Upper lobe of left lung (tissue), 6 donors: ENCODE measurements around the gene CARD10. TPM values are rescaled to one million over a fixed set of nuclear protein-coding genes. Genes with fewer than 3 reads are reported as not detected.
A peak's percentile ranks its signal among the peaks of the same experiment; 100 is the strongest.

Experiments
- ATAC-seq, 2 donors: fragments of 200-7000 bp; cut with Tn5 transposase; one replicate each; pipeline ENCODE4 v1.9.1; 2022; ENCODE audit warnings: mild to moderate bottlenecking in 2 of 2, moderate library complexity in 2 of 2; ENCODE audit not compliant: low FRiP score in 2 of 2
- DNase-seq, 2 donors: peaks; one replicate each; pipeline ENCODE4 v3.0.0-alpha.2; 2019 to 2020
- H3K27ac ChIP-seq, 4 donors: fragments of 200-600 bp; sonication (generic); one replicate each; pipeline ENCODE4 v1.5.1; 2016 to 2019
- H3K27me3 ChIP-seq, 4 donors: fragments of 200-600 bp; sonication (generic); one replicate each; pipeline ENCODE4 v1.5.1; 2017 to 2019
- H3K36me3 ChIP-seq, 4 donors: fragments of 200-600 bp; sonication (generic); one replicate each; pipeline ENCODE4 v1.5.1; 2016 to 2019
- H3K4me1 ChIP-seq, 4 donors: fragments of 200-600 bp; sonication (generic); one replicate each; pipeline ENCODE4 v1.5.1; 2018 to 2019
- H3K4me3 ChIP-seq, 4 donors: fragments of 200-600 bp; sonication (generic); one replicate each; pipeline ENCODE4 v1.5.1; 2017 to 2019; ENCODE audit warnings: mild to moderate bottlenecking in 2 of 4, moderate library complexity in 1 of 4
- H3K9me3 ChIP-seq, 4 donors: fragments of 200-600 bp; sonication (generic); one replicate each; pipeline ENCODE4 v1.5.1; 2018 to 2019
- EP300 ChIP-seq, 4 donors: sonication (generic); formaldehyde crosslinking; IDR thresholded peaks; one replicate each; pipeline ENCODE4 v1.5.1; 2017; ENCODE audit warnings: antibody characterized with exemption in 4 of 4, control low read depth in 2 of 4
- POLR2A ChIP-seq, 4 donors: fragments of 450-650 bp; IDR thresholded peaks; one replicate each; pipeline ENCODE4 v1.5.1; 2016 to 2017; ENCODE audit warnings: antibody characterized with exemption in 4 of 4, mild to moderate bottlenecking in 2 of 4
- POLR2AphosphoS5 ChIP-seq, 2 donors: sonication (generic); formaldehyde crosslinking; IDR thresholded peaks; one replicate each; pipeline ENCODE4 v1.5.1; 2017; ENCODE audit warnings: antibody characterized with exemption in 2 of 2
- WGBS, 2 donors: methylation state at CpG; one replicate each; pipeline ENCODE4 v1.1.5; 2017 to 2018; 5-methylcytosine and 5-hydroxymethylcytosine counted together
- total RNA-seq, 6 donors: library from RNA; depleted of rRNA in 4 of 6; stranded (reverse); fragments of >200 nt in 4 of 6; gene quantifications; one replicate each; pipeline versions ENCODE4 v1.1.0 to v1.2.1, GENCODE V29; 2016 to 2021
- TF ChIP-seq, protein P1 (sequence below), 6 experiments: fragments of 450-650 bp in 4 of 6; fragments of 200-600 bp in 2 of 6; sonication (generic) in 2 of 6; IDR thresholded peaks; one replicate each; pipeline ENCODE4 v1.5.1; 2016 to 2019; ENCODE audit warnings: antibody characterized with exemption in 6 of 6
- donor health status: DM: no; HTN: no; CAD: no; lungs with moderate emphysema.
- donor health status: DM: no; HTN: yes; CAD: no; lungs with severe emphysema.

Gene CARD10
- total RNA-seq, 6 donors from 2014 or later = 6.2 to 19.8 (median 13.6) TPM

DNA sequence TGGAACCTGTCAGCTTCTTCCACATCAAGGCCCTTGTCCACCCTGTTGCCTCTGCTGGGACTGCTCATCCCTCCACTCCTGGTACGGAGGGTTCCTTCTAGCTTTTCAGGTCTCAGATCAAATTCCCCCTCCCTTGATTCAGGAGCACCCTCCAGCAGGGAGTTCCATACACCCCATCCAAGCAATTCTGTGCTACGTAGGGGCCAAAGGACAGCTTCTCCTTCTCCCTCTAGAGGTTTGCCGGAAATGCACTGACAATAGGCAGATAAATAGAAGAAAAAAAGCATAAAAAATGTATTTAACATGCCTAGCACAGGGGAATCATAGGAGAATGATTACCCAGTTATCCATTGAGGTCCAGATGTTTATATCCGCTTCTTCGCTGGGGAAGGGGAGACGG lies 3.3 kb upstream of the CARD10 start:
- H3K9me3 ChIP-seq = no peaks in the 10 kb centered on the region
- 85 to 96% methylated on average over 6 of the region's 6 CpGs for WGBS, 2 donors

GRCh38 chr22:37521236-37521739 lies 2.1 kb upstream of the CARD10 start:
- Histone ChIP-seq H3K4me1 (peaks cover 14 to 29% (median 21%) of the 10 kb centered on the region in 4 donors), H3K27me3 (peaks cover 0 to 14% (median 3%) of the 10 kb centered on the region in 4 donors), H3K27ac (no peak overlapping the region), H3K4me3 (no peak overlapping the region), H3K36me3 (no peaks in the 10 kb centered on the region), H3K9me3 (no peaks in the 10 kb centered on the region)
- TF ChIP-seq EP300 (IDR thresholded peaks at IDR 0.05) (no peak), POLR2AphosphoS5 (IDR thresholded peaks at IDR 0.05) (no peak), POLR2A (IDR thresholded peaks at IDR 0.05) (no peak)
- TF ChIP-seq, protein P1, sequence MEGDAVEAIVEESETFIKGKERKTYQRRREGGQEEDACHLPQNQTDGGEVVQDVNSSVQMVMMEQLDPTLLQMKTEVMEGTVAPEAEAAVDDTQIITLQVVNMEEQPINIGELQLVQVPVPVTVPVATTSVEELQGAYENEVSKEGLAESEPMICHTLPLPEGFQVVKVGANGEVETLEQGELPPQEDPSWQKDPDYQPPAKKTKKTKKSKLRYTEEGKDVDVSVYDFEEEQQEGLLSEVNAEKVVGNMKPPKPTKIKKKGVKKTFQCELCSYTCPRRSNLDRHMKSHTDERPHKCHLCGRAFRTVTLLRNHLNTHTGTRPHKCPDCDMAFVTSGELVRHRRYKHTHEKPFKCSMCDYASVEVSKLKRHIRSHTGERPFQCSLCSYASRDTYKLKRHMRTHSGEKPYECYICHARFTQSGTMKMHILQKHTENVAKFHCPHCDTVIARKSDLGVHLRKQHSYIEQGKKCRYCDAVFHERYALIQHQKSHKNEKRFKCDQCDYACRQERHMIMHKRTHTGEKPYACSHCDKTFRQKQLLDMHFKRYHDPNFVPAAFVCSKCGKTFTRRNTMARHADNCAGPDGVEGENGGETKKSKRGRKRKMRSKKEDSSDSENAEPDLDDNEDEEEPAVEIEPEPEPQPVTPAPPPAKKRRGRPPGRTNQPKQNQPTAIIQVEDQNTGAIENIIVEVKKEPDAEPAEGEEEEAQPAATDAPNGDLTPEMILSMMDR (IDR thresholded peaks at IDR 0.05) = no peak
- ATAC-seq (no peak), DNase-seq (no peak)
- WGBS, 2 donors = 52 to 56% methylated on average over 13 to 14 of the region's 14 CpGs

More for the DNA sequence above, 3.3 kb upstream of the CARD10 start:
- Histone ChIP-seq H3K36me3 (no peaks in the 10 kb centered on the region), H3K4me1 (peaks cover 14 to 29% (median 21%) of the 10 kb centered on the region in 4 donors), H3K4me3 (no peak overlapping the region), H3K27me3 (peaks cover 0 to 14% (median 3%) of the 10 kb centered on the region in 4 donors), H3K27ac (no peak overlapping the region)
- TF ChIP-seq EP300 (IDR thresholded peaks at IDR 0.05) = no peak
- TF ChIP-seq POLR2AphosphoS5 (IDR thresholded peaks at IDR 0.05) = no peak
- TF ChIP-seq, protein P1 (IDR thresholded peaks at IDR 0.05) = no peak
- TF ChIP-seq POLR2A (IDR thresholded peaks at IDR 0.05) = no peak
- no peak for DNase-seq
- no peak for ATAC-seq

GRCh38 chr22:37520776-37521191 lies 1.6 kb upstream of the CARD10 start:
- TF ChIP-seq, protein P1 (IDR thresholded peaks at IDR 0.05) = no peak
- TF ChIP-seq POLR2A (IDR thresholded peaks at IDR 0.05) = no peak
- TF ChIP-seq POLR2AphosphoS5 (IDR thresholded peaks at IDR 0.05) = no peak
- no peak for TF ChIP-seq EP300 (IDR thresholded peaks at IDR 0.05)
- Histone ChIP-seq H3K4me3 (no peak overlapping the region), H3K27ac (no peak overlapping the region), H3K9me3 (no peaks in the 10 kb centered on the region), H3K4me1 (peaks cover 14 to 29% (median 21%) of the 10 kb centered on the region in 4 donors), H3K27me3 (peaks cover 0 to 14% (median 3%) of the 10 kb centered on the region in 4 donors), H3K36me3 (peaks cover 0 to 4% (median 0%) of the 10 kb centered on the region in 4 donors)
- no peak for ATAC-seq
- DNase-seq = no peak
- WGBS, 2 donors = 57 to 65% methylated on average over 10 of the region's 10 CpGs

DNA sequence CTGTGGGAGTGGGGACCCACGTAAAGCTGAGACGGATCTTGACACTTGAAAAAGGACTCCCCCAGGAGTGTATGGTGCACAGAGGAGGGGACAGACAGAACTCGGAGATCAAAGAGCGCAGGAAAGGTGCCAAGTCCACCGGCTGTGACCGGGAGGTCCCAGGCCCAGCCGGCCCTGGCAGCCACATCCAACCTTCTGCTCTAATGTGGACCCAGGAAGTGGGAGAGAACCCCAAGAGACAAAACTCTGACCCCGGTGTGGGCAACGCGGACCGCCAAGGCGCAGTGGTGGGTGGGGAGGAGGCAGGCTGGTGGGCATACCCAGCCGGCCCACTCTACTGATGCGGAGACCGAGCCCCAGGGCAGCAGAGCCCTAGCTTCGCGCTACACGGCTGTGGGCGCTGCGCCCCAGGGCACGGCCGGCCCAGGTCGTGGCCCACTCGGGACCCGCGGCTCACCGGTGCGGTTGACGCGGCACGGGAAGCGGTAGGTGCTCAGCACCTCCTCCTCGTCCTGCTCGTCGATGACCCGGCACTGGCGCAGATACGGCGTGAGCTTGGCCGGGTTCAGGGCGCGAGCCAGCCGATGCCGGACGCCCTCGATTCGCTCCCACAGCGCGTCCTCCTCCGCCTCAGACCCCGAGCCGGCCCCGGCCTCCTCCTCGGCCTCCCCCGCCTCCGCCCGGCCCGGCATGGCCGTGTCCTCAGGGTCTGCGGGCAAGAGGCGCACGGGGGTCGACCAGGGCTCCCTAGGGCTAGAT lies 527 bp downstream of the CARD10 start:
- DNase-seq (no peak), ATAC-seq (peak in 1 of 2 donors; percentile 51)
- H3K27me3 ChIP-seq = peaks cover 0 to 14% (median 3%) of the 10 kb centered on the region in 4 donors
- H3K4me3 ChIP-seq = peak overlapping the region; percentile 60 to 79 (median 72)
- no peaks in the 10 kb centered on the region for H3K9me3 ChIP-seq
- WGBS, 2 donors = 39 to 58% methylated on average over 7 to 16 of the region's 63 CpGs
- peaks cover 0 to 4% (median 0%) of the 10 kb centered on the region in 4 donors for H3K36me3 ChIP-seq
- peaks cover 10 to 22% (median 18%) of the 10 kb centered on the region in 4 donors for H3K4me1 ChIP-seq
- no peak for TF ChIP-seq POLR2A (IDR thresholded peaks at IDR 0.05)
- TF ChIP-seq POLR2AphosphoS5 (IDR thresholded peaks at IDR 0.05) = no peak
- TF ChIP-seq, protein P1 (IDR thresholded peaks at IDR 0.05) = no peak
- TF ChIP-seq EP300 (IDR thresholded peaks at IDR 0.05) = no peak
- peak overlapping the region; percentile 62 to 81 (median 72) for H3K27ac ChIP-seq
